ENCODE results near the gene P2RY6.
"Not testable (repeated sequence)": the region's sequence is repeated elsewhere in the genome, so short reads cannot be mapped to it uniquely, and the experiment has no call there.

Gene P2RY6, protein sequence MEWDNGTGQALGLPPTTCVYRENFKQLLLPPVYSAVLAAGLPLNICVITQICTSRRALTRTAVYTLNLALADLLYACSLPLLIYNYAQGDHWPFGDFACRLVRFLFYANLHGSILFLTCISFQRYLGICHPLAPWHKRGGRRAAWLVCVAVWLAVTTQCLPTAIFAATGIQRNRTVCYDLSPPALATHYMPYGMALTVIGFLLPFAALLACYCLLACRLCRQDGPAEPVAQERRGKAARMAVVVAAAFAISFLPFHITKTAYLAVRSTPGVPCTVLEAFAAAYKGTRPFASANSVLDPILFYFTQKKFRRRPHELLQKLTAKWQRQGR

DNA sequence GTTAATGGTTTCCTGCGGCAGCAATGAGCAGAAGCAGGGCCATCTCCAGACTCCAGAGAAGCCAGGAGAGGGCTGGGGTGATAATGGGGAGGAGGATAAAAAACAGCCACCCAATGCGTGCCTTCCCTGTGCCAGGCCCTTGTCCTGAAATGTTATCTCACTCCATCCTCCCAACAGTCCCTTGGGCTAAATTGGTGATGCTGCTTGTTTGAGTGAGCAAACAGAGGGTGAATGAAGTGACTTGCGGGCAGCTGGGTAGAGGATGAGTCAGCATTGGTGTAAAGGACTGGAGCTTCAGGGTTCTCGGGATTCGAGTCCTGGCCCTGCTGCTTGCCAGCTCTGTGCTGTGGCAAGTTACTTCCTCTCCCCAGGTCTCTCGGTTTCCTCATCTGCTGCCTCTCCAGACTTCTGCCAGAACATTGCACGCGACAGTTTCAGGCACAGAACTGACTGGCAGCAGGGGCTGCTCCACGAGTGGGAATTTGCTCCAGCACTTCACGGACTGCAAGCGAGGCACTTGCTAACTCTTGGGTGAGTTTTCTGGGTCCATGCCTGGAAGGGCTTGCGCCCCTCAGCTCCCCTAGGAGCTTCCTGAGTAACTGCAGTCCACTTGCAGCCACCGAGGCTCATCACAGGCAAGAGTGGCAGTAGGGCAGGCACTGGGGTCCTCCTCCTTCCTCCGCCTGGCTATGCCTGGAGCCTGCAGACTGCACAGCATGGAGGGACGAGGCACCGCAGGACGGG is at the start of gene P2RY6:
TSS of gene P2RY6 (plus strand) at position 403 of the 744 bp plus-strand sequence. CDS start 24,181 bp downstream, outside the sequence.
- no peak within 1 kb of the TSS for H3K27ac ChIP-seq
- DNase-seq (ENCODE audit: low read depth, low spot score): peak; percentile 73

DNA sequence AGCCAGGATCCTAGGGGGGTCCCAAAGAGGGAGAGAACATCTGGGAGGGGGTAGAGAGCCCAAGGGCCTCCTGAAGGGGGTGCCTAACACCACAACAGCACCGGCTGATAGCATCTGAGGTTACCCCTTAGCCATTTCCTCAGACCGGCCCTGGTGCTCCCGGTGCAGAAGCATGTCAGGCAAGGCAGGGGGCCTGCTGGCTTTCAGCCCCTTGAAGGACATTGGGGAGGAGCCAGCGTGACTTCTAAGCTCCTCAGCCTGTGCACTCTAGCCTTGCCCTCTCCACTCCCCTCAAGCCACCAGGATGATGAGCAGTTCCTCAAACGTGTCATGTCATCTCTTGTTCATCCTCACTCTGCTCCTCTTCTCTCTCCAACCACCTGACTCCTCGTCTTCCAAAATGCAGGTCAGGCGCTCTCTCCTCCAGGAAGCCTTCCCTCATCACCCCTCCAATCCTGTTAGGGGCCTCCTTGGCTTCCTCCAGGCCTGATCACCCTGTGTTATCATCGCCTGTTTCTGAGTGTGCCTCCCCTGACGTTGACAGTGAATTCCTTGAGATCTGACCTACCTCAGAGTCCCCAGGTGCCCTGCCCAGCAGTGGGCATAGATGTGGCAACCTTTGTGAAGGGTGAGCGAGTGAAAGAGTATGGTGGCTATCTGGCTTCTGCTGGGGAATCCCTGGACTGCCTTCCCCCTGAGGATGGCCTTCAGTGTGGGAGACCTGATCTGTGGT is 48.0 kb upstream of the P2RY6 start:
- no peak for DNase-seq (ENCODE audit: low read depth, low spot score)
- H3K27ac ChIP-seq: no peak overlapping the region

DNA sequence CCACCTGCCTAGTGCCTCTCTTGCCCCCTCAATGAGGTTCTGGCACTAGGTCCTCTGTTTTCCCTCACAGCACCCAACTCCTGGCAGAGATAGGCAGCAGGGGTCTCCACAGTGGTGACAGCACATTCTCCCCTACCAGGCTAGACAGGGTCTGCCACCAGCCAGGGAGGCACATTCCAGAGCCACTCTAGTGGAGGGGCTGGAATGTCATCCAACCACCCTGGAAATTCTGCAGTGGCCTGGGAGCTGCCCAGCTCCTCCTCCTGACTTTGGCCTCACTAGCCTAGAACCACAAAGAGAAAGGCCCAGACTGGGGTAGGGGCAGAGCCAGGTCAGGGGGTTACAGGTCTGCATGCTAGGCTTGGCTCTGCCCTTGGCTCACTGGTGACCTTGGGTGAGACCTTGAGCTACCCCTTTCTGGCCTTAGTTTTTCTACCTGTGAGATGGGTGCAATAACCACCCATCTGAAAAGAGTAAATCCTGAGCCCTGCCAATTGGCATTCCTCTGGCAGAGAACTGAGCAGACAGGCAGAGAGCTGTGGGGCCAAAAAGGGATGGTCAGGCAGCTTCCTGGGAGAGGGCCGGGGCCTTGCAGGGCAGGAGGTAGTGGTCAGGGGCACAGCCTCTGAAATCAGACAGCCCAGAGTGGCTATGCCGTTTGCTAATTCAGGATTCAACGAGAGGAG is 47.0 kb upstream of the P2RY6 start:
- no peak overlapping the region for H3K27ac ChIP-seq
- DNase-seq (ENCODE audit: low read depth, low spot score): no peak

DNA sequence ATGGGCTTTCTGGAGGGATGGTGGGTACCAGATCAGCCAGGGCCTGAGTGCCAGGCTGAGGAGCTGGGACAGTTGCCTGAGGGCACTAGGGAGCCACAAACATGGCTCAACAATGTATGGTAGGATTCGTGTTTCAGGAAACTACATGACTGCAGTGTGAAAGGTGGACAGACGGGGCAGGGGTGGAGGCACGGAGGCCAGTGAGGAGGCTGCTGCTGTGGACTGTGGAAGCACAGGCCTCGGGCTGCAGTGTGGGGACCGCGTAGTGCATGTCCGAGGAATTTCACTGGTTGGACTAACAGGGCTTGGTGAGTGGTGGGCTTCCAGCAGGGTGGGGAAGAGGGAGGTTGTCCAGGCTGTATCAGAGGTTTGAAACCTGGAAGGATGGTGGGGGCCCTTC is 46.3 kb upstream of the P2RY6 start:
- H3K27ac ChIP-seq: no peak overlapping the region
- DNase-seq (ENCODE audit: low read depth, low spot score): no peak

DNA sequence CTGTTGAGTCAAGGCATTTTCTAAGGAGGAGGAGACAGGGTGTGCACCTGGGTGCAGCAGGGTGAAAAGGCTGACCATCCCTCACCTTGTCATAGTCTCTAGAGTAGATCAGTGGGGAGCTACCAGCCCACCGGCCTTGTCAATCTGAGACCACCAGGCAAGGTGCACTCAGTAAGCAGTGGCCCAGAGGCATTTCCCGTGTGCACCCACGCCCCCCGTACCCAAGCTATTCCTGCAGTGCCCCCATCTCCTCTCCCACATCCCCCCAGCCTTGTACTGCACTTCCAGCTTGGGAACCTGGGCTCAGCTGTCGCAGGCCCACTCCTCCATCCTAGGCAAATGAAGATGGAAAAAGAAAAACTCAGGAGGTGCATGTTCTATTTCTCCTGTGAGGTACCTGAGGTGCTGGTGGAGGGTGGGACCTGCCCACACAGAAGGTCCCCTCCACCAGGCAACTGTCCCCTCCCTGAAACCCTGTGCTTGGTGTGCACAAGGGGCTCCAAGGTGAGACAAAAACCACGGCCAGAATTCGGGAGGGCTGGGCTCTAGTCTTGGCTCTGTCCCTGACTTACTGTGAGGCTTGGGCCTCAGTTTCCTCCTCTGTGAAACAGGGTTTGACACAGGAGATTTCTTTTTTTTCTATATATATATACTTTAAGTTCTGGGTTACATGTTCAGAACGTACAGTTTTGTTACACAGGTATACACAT is 45.7 kb upstream of the P2RY6 start:
- DNase-seq (ENCODE audit: low read depth, low spot score): no peak

DNA sequence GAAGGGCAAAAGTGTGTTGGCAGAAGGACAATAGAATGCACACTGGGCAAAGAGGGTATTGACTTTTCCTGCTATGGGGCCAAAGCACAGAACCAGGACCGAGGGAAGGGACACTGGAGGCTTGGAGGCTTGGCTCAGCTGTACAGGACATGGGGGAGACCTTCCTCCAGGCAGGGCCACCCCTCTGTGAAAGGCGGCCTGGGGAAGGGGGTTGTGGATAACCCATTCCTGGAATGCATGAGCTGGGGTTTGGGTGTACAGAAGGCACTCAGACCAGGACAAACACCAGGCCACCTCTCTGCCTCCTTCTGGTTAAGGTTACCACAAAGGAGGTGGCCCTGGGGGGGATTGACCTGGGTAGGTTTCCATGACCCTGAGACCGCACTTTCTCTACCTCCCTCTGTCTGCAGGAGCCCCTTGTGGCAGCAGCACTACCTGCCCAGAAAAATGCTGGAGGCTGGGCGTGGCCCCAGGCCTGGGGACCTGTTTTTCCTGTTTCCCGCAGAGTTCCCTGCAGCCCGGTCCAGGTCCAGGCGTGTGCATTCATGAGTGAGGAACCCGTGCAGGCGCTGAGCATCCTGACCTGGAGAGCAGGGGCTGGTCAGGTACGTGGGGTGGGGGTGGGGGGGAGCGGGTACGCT is 44.4 kb upstream of the P2RY6 start:
- H3K27ac ChIP-seq: no peak overlapping the region
- peak; percentile 54 for DNase-seq (ENCODE audit: low read depth, low spot score)

More for the DNA sequence above, 45.7 kb upstream of the P2RY6 start:
- no peak overlapping the region for H3K27ac ChIP-seq

DNA sequence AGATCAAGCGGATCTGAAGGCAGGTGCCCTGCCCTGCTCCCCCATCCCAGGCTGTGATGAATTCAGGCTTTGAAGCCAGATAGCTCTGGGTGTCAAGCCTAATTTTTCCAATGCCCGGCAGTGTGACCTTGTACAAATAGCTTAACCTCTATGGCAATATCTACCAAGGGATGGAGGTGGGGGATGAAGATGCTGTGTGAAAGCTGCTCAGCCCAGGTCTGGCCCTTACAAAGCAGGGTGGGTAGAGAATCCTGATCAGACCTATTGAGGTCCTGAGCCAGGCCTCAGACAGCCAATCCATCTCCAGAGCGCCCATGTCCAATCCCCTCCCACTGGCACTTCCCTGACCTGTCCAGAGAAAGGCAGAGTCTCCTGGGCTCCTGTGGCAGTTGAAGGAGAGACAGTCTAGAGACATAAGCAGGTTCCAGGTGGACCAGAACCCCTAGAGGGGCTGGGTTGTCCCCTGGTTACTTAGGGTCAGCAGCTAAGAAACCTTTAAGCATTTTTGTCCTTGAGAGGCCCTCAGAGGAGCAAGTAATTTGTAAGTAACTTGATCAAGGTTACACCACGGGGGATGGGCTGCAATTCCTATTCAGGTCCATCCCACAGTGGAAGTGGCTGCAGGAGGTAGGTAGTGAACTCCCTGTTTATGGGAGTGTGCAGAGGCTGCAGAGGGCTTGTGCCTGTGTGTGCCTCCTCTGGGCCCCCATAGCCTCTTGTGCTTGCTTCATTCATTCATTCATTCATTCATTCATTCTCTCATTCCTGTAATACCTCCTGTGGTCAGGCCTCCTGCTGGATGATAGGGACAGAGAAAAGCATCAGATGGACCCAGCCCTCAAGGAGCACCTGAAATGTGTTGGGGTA is 43.6 kb upstream of the P2RY6 start:
- DNase-seq (ENCODE audit: low read depth, low spot score): no peak
- H3K27ac ChIP-seq: no peak overlapping the region

DNA sequence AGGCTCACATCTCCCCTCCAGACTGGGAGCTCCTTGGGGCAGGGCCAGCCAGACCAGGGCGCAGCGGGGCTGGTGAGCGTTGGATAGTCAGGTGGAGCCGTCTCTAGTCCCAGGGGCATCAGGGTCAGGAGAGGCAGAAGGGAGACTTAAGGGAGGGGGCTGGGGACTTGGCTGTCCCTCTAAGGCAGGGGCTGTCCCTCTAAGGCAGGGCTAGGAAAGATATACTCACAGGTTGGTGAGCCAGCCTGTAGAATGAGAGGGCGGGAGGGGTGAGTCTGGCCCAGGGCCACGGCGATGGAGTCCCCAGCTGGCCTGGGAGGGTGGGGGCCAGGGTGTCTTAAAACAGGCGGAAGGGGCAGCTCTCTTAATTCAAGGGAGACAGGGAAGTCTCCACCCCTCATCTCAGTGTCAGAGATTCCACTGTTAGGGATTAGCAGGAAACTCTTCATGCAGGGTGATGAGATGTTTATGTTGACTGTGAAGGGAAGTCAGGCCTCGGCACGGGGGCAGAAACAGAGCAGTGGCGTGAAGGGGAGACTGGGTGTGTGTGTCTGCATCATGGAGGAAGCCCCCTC is 42.7 kb upstream of the P2RY6 start:
- H3K27ac ChIP-seq: no peak overlapping the region
- no peak for DNase-seq (ENCODE audit: low read depth, low spot score)

DNA sequence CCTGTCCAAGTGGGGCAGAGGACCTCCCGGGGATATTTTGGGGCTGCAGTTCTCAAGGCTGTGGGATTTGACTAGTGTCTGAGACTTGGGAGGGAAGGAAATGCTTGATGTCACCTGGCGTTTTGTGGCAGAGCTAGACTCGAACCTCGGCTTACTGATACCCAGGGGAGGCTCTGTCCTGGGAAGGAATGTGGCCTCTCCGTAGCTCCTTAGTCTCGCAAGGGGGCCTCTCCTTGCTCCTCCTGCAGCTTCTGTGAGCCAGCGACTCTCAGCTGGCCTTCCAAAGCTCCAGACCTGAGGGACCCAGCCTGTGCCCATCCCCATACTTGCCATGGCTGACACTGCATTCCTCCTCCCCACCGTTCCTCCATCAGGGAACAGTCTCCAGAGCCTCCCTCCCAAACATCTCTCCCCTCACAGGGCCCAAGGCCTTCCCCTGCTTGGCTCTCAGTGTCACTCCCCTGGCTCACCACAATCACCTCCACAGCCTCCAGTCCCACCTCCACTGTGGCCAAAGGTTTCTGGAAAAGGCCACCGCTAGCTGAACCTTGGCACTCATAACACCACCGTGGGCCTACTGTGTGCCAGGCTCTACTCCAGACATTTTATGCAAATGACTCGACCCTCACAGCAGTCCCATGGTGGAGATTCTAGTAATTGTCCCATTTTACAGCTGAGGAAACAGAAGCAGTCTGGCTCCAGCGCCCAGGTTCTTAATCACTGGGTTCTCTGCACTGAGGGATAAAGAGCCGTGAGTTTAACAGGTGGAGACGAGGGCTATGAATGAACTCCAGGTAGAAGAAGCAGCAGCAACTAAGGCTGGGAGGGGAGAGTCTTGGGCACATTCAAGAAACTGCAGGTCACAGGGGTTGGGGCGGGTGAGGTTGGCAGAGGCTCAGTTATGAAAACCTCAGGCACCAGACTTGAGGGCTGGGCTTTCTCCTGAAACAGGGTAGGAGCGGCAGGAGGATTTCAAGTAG is 42.0 kb upstream of the P2RY6 start:
- H3K27ac ChIP-seq: no peak overlapping the region
- DNase-seq (ENCODE audit: low read depth, low spot score): no peak

DNA sequence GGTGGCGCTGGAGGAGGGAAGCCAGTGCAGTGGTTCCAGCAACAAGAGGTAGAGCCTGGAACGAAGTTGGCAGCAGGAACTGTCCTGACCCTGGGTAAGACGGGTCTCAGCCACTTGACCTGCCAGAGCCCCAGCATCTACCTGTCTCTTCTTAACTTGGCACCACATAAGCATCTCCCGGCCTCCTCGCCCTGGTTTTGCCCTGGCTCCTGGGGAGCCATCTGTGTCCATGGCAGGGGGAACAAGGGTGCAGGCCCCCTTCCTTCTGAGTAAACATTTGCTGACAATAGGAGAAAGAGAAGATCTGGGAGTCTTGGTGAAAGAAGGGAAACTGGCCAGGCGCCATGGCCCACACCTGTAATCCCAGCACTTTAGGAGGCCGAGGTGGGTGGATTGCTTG is 41.2 kb upstream of the P2RY6 start:
- H3K27ac ChIP-seq: no peak overlapping the region
- DNase-seq (ENCODE audit: low read depth, low spot score): no peak

DNA sequence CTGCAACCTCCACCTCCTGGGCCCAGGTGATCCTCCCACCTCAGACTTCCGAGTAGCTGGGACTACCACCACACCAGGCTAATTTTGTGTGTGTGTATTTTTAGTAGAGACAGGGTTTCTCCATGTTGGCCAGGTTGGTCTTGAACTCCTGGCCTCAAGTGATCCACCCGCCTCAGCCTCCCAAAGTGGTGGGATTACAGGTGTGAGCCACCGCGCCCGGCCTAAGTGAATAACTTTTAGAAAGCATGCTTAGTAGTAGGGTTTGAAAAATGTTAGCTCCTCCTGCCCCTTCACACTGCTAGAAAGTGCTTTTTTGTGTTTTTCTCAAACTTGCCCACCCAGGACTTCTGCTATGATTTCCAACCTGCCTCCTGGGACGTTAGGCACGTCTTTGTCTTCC is 39.7 kb upstream of the P2RY6 start:
- H3K27ac ChIP-seq: not testable (repeated sequence)

DNA sequence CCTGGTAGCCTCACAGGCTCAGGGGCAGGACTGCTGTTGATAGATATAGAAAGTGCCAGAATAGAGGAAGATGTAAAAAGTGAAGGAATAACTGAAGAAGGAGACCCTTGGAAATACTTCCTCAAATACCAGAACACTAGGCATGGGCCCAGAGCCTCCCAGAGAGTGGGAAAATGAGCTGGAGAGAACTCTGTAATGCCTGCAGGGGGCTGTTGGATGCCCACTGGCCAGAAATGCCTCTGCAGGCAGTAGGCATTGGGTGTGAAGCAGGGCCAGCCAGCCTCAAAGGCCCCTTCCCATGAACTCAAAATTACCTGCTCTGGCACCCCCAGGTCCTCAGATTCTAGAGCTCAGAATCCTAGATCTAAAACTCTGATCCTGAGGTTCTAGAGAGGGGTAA is 38.9 kb upstream of the P2RY6 start:
- H3K27ac ChIP-seq: no peak overlapping the region
- DNase-seq (ENCODE audit: low read depth, low spot score): no peak

More for the DNA sequence above, 39.7 kb upstream of the P2RY6 start:
- DNase-seq (ENCODE audit: low read depth, low spot score): not testable (repeated sequence)

DNA sequence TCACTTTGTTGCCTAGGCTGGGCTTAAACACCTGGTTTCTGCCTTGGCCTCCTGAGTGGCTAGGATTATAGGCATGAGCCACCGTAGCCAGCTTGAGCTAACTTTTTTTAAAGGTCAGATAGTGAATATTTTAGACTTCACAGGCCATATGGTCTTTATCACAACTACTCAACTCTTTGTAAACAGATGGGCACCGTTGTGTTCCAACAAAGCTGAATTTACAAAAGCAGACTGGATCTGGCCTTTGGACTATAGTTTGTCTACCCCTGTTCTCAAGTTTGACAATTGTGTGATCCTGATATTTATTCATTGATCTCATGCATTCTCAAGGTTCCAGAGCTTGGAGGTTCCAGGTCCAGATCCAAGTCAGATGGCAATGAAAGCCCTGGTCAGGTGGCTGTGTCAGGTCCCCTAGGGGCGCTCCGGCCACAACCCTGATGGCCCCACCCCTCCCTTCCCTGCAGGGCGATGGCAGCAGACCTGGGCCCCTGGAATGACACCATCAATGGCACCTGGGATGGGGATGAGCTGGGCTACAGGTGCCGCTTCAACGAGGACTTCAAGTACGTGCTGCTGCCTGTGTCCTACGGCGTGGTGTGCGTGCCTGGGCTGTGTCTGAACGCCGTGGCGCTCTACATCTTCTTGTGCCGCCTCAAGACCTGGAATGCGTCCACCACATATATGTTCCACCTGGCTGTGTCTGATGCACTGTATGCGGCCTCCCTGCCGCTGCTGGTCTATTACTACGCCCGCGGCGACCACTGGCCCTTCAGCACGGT is 38.3 kb upstream of the P2RY6 start:
- no peak overlapping the region for H3K27ac ChIP-seq

DNA sequence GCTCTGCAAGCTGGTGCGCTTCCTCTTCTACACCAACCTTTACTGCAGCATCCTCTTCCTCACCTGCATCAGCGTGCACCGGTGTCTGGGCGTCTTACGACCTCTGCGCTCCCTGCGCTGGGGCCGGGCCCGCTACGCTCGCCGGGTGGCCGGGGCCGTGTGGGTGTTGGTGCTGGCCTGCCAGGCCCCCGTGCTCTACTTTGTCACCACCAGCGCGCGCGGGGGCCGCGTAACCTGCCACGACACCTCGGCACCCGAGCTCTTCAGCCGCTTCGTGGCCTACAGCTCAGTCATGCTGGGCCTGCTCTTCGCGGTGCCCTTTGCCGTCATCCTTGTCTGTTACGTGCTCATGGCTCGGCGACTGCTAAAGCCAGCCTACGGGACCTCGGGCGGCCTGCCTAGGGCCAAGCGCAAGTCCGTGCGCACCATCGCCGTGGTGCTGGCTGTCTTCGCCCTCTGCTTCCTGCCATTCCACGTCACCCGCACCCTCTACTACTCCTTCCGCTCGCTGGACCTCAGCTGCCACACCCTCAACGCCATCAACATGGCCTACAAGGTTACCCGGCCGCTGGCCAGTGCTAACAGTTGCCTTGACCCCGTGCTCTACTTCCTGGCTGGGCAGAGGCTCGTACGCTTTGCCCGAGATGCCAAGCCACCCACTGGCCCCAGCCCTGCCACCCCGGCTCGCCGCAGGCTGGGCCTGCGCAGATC is 37.5 kb upstream of the P2RY6 start:
- H3K27ac ChIP-seq: no peak overlapping the region
- DNase-seq (ENCODE audit: low read depth, low spot score): no peak

More for the DNA sequence above, 38.3 kb upstream of the P2RY6 start:
- no peak for DNase-seq (ENCODE audit: low read depth, low spot score)

DNA sequence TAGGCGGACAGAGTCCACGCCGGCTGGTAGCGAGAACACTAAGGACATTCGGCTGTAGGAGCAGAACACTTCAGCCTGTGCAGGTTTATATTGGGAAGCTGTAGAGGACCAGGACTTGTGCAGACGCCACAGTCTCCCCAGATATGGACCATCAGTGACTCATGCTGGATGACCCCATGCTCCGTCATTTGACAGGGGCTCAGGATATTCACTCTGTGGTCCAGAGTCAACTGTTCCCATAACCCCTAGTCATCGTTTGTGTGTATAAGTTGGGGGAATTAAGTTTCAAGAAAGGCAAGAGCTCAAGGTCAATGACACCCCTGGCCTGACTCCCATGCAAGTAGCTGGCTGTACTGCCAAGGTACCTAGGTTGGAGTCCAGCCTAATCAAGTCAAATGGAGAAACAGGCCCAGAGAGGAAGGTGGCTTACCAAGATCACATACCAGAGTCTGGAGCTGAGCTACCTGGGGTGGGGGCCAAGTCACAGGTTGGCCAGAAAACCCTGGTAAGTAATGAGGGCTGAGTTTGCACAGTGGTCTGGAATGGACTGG is 36.8 kb upstream of the P2RY6 start:
- DNase-seq (ENCODE audit: low read depth, low spot score): no peak
- no peak overlapping the region for H3K27ac ChIP-seq
